GM21528 (cell line): ENCODE data around the gene CYP4Z1.
"Not testable (repeated sequence)": the region's sequence is repeated elsewhere in the genome, so short reads cannot be mapped to it uniquely, and the experiment has no call there.

Experiments used
- ATAC-seq: cut with Tn5 transposase; IDR thresholded peaks from one replicate; pipeline ENCODE4 v1.9.1; 2021; ENCODE audit warnings: mild to moderate bottlenecking, moderate library complexity; ENCODE audit not compliant: unreplicated experiment, low FRiP score

The CYP4Z1 gene, protein sequence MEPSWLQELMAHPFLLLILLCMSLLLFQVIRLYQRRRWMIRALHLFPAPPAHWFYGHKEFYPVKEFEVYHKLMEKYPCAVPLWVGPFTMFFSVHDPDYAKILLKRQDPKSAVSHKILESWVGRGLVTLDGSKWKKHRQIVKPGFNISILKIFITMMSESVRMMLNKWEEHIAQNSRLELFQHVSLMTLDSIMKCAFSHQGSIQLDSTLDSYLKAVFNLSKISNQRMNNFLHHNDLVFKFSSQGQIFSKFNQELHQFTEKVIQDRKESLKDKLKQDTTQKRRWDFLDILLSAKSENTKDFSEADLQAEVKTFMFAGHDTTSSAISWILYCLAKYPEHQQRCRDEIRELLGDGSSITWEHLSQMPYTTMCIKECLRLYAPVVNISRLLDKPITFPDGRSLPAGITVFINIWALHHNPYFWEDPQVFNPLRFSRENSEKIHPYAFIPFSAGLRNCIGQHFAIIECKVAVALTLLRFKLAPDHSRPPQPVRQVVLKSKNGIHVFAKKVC

DNA sequence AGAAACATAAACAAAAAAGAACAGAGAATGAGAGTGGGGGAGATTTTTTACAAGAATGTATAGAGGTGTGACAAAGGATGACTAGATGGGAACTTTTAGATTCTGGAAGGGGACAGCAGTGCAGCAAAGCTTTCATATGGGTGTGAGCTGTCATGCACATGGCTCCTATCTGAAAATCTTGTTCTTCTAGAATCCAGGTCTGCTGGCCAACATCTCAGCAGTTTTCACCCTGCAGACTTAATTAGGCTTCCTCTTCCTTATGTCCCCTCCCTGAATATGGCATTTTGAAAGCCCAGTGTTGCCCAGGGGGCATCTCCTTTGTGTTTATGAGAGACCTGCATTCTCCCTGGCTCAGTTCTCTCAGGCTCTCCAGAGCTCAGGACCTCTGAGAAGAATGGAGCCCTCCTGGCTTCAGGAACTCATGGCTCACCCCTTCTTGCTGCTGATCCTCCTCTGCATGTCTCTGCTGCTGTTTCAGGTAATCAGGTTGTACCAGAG is at the start of gene CYP4Z1:
TSS of gene CYP4Z1 (plus strand) at position 135 of the 498 bp plus-strand sequence. CDS start at position 395, 260 bp downstream.
- ATAC-seq, result no peak

- ATAC-seq, result no peak
These were observed 46.0 kb upstream of the CYP4Z1 start for GRCh38 chr1:47021070-47021469.

DNA sequence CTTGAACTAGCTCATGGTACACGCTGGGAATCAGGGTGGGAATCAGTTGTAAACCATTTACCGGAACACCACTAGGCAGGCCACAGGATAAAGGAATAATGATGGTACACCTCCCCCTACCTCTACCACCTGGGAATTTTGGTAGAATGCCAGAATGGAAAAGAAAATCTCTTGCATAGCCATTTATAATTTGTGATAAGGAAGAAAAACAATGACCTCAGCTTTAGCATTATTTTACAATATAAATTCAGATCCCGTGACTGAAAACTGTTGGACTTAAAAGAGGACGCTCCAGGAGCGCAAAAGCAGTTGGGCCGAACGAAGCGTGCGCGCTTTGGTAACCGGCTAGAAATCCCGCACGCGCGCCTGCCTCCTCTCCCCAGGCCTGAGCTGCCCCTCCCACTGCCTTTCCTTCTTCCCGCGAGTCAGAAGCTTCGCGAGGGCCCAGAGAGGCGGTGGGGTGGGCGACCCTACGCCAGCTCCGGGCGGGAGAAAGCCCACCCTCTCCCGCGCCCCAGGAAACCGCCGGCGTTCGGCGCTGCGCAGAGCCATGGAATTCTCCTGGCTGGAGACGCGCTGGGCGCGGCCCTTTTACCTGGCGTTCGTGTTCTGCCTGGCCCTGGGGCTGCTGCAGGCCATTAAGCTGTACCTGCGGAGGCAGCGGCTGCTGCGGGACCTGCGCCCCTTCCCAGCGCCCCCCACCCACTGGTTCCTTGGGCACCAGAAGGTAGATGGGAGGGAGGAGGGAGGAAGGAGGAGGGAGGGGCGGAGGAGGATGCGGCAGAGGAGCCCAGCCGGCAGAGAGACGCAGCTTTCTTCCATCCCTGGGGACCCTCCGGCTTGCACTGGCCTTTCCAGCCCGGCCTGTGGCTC is 43.5 kb upstream of the CYP4Z1 start, which contains the start of gene CYP4X1:
TSS of gene CYP4X1 (plus strand) at position 402 of the 873 bp plus-strand sequence. CDS start at position 551, 149 bp downstream.
- no peak for ATAC-seq

DNA sequence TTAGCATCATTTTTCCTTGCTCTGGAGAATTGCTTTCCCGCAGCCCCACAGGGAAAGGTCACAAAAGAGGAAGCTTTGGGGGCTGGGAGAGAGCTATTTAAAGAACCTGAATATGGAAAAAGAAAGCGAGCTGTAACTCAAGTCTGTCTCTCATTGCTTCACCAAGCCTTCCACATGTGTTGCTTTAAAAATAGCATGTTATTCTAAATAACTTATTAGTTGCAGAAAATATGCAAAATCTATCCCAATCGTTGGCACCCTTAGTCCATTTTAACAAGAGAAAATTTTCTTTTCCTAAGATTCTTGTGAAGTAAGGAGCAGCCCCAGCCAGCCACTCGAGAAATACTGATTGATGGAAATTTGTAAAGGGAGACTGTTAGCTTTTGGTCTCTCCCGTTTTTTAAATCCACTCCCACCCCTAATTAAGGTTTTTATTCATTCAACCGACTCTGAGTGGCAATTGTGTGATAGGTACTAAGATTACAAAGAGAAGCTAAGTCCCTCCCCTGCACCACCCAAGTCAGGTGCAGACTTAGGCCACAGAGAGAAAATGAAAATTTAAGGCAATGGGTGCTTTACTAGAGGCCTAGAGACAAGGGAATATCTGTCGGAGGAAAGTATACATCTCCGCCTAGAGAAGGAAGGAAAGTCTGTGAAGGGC is 42.8 kb upstream of the CYP4Z1 start:
- no peak for ATAC-seq

GRCh38 chr1:47030170-47030805 is 36.7 kb upstream of the CYP4Z1 start:
- no peak for ATAC-seq

GRCh38 chr1:47031059-47031458 is 36.0 kb upstream of the CYP4Z1 start:
- ATAC-seq, result no peak

DNA sequence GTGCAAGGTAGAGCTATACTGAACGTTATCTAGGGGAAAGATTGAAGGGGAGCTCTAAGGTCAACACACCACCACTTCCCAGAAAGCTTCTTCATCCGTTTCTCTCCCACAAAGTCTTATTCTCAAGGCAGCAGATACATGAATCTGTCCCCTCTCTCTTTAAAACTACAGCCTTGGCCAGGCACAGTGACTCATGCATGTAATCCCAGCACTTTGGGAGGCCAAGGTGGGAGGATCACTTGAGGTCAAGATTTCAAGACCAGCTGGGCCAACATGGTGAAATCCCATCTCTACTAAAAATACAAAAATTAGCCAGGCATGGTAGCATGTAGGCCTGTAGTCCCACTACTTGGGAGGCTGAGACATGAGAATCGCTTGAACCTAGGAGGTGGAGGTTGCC is 35.4 kb upstream of the CYP4Z1 start:
- ATAC-seq, result no peak

- ATAC-seq, result no peak
These were observed 30.3 kb upstream of the CYP4Z1 start for GRCh38 chr1:47036764-47037163.

- no peak for ATAC-seq
These were observed 7.7 kb upstream of the CYP4Z1 start for GRCh38 chr1:47059376-47059775.

DNA sequence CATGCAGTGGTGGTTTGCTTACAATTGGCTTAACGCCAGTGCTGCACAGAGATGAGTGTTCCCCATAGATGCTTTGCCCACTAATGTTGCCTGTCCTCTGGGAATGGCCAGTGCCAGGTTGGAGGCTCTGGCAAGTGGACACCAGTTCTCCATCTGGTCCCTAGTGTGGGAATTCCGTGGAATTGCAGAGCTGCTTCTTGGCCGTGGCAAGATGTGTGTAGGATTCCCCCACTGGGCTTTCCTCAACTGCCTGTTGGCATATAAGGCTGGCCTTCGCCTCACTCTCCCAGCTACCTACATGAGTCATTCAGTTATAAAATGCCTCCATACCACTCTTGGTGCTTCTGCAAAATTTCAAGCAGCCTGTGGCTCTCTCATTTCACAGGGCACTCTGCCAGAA is 2.0 kb downstream of the CYP4Z1 start:
- ATAC-seq, result not testable (repeated sequence)

- not testable (repeated sequence) for ATAC-seq
These were observed 2.5 kb downstream of the CYP4Z1 start for GRCh38 chr1:47069509-47069908.

GRCh38 chr1:47089356-47089755 is 22.3 kb downstream of the CYP4Z1 start:
- not testable (repeated sequence) for ATAC-seq

GRCh38 chr1:47091476-47091875 is 24.4 kb downstream of the CYP4Z1 start:
- ATAC-seq, result not testable (repeated sequence)

- ATAC-seq, result no peak
These were observed 37.8 kb downstream of the CYP4Z1 start for GRCh38 chr1:47104816-47105215.

DNA sequence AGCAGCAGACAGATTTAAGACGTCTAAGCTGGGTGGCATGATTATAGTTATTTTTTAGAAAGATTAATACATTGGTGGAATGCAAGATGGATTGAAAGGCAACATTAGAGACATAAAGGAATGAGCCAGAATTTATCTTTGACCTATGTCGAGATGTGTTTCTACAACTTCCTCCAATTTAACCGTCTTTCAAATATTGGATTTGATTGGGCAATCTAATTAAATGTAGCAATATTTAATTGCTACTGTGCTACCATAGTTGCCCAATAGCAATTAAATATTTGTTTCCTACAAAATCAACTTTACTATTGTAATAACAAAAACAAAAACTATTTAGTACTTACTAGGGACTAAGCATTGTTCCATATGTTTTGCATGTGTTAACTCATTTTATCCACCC is 39.8 kb downstream of the CYP4Z1 start:
- ATAC-seq, result no peak

- not testable (repeated sequence) for ATAC-seq
These were observed 41.0 kb downstream of the CYP4Z1 start for GRCh38 chr1:47107851-47108574.

GRCh38 chr1:47109482-47109881 is 42.5 kb downstream of the CYP4Z1 start:
- not testable (repeated sequence) for ATAC-seq

- ATAC-seq, result no peak
These were observed 46.1 kb downstream of the CYP4Z1 start for GRCh38 chr1:47113178-47113577.

DNA sequence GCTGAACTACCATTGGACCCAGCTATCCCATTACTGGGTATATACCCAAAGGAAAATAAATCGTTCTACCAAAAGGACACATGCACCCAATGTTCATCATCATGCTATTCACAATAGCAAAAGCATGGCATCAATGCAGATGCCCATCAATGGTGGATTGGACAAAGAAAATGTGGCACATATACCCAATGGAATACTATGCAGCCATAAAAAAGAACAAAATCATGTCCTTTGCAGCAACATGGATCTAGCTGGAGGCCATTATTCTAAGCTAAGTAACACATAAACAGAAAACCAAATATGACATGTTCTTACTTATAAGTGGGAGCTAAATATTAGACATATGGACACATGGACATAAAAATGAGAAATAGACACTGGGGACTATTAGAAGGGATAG is 54.0 kb downstream of the CYP4Z1 start:
- not testable (repeated sequence) for ATAC-seq
